ENCODE measurements around the gene ACSS3. TPM values are rescaled to one million over a fixed set of nuclear protein-coding genes. Genes with fewer than 3 reads are reported as not detected.
"Not testable (repeated sequence)": the region's sequence is repeated elsewhere in the genome, so short reads cannot be mapped to it uniquely, and the experiment has no call there.

ACSS3 gene
- total RNA-seq (not detected), total RNA-seq (0 reads per million in 2 donors)

- Mint-ChIP-seq H3K4me1 (no peaks in the 10 kb centered on the region), H3K27me3 (no peaks in the 10 kb centered on the region), H3K36me3 (ENCODE audit: low read depth) (no peaks in the 10 kb centered on the region), H3K4me3 (no peak within 1 kb of the TSS), H3K27ac (no peak within 1 kb of the TSS)
- DNase-seq (no peak), ATAC-seq (no peak)
- H3K9me3 ChIP-seq (ENCODE audit: control insufficient read depth, low read length, poor library complexity, severe bottlenecking), result no peaks in the 10 kb centered on the region
Observed at GRCh38 chr12:81077686-81078441, at the start of gene ACSS3. Gene ACSS3 (plus strand): TSS chr12:81078079. CDS start chr12:81078121, 42 bp downstream.

- Mint-ChIP-seq H3K27me3 (no peaks in the 10 kb centered on the region), H3K4me3 (no peak overlapping the region), H3K36me3 (ENCODE audit: low read depth) (no peaks in the 10 kb centered on the region), H3K4me1 (no peaks in the 10 kb centered on the region), H3K27ac (no peak overlapping the region)
- H3K9me3 ChIP-seq (ENCODE audit: control insufficient read depth, low read length, poor library complexity, severe bottlenecking), result no peaks in the 10 kb centered on the region
- no peak for ATAC-seq
- DNase-seq, result no peak
Observed at GRCh38 chr12:81034926-81035325, 43.0 kb upstream of the ACSS3 start.

- no peaks in the 10 kb centered on the region for H3K9me3 ChIP-seq (ENCODE audit: control insufficient read depth, low read length, poor library complexity, severe bottlenecking)
- DNase-seq (no peak), ATAC-seq (no peak)
- H3K4me3 Mint-ChIP-seq, result no peak overlapping the region
- no peak overlapping the region for H3K27ac Mint-ChIP-seq
- H3K27me3 Mint-ChIP-seq, result no peaks in the 10 kb centered on the region
- no peaks in the 10 kb centered on the region for H3K4me1 Mint-ChIP-seq
- H3K36me3 Mint-ChIP-seq (ENCODE audit: low read depth), result no peaks in the 10 kb centered on the region
Observed at GRCh38 chr12:81039231-81039630, 38.6 kb upstream of the ACSS3 start.

GRCh38 chr12:81043979-81044740 is 33.7 kb upstream of the ACSS3 start:
- Mint-ChIP-seq H3K4me3 (no peak overlapping the region), H3K27me3 (no peaks in the 10 kb centered on the region), H3K27ac (no peak overlapping the region), H3K36me3 (ENCODE audit: low read depth) (no peaks in the 10 kb centered on the region), H3K4me1 (no peaks in the 10 kb centered on the region)
- DNase-seq (no peak), ATAC-seq (no peak)
- no peaks in the 10 kb centered on the region for H3K9me3 ChIP-seq (ENCODE audit: control insufficient read depth, low read length, poor library complexity, severe bottlenecking)

- H3K27ac Mint-ChIP-seq; H3K27me3 Mint-ChIP-seq; H3K4me1 Mint-ChIP-seq; H3K36me3 Mint-ChIP-seq (ENCODE audit: low read depth); ATAC-seq; DNase-seq; H3K9me3 ChIP-seq (ENCODE audit: control insufficient read depth, low read length, poor library complexity, severe bottlenecking); H3K4me3 Mint-ChIP-seq: not testable (repeated sequence)
Observed at GRCh38 chr12:81064971-81065370, 12.9 kb upstream of the ACSS3 start.

- Mint-ChIP-seq H3K27me3 (no peaks in the 10 kb centered on the region), H3K4me3 (no peak overlapping the region)
Observed at GRCh38 chr12:81070846-81071245, 7.0 kb upstream of the ACSS3 start.

GRCh38 chr12:81075539-81075938 is 2.3 kb upstream of the ACSS3 start:
- H3K27me3 Mint-ChIP-seq, result no peaks in the 10 kb centered on the region
- H3K4me3 Mint-ChIP-seq, result no peak overlapping the region
- H3K36me3 Mint-ChIP-seq (ENCODE audit: low read depth), result no peaks in the 10 kb centered on the region
- ATAC-seq, result no peak
- no peak for DNase-seq
- no peak overlapping the region for H3K27ac Mint-ChIP-seq
- no peaks in the 10 kb centered on the region for H3K9me3 ChIP-seq (ENCODE audit: control insufficient read depth, low read length, poor library complexity, severe bottlenecking)
- H3K4me1 Mint-ChIP-seq, result no peaks in the 10 kb centered on the region

More at GRCh38 chr12:81070846-81071245, 7.0 kb upstream of the ACSS3 start:
- Mint-ChIP-seq H3K27ac (no peak overlapping the region), H3K36me3 (ENCODE audit: low read depth) (no peaks in the 10 kb centered on the region), H3K4me1 (no peaks in the 10 kb centered on the region)
- DNase-seq (no peak), ATAC-seq (no peak)
- no peaks in the 10 kb centered on the region for H3K9me3 ChIP-seq (ENCODE audit: control insufficient read depth, low read length, poor library complexity, severe bottlenecking)

GRCh38 chr12:81077329-81077685 is 572 bp upstream of the ACSS3 start:
- H3K27ac Mint-ChIP-seq, result no peak overlapping the region
- no peaks in the 10 kb centered on the region for H3K9me3 ChIP-seq (ENCODE audit: control insufficient read depth, low read length, poor library complexity, severe bottlenecking)
- H3K4me1 Mint-ChIP-seq, result no peaks in the 10 kb centered on the region
- no peaks in the 10 kb centered on the region for H3K36me3 Mint-ChIP-seq (ENCODE audit: low read depth)
- ATAC-seq (no peak), DNase-seq (no peak)
- H3K27me3 Mint-ChIP-seq, result no peaks in the 10 kb centered on the region
- no peak overlapping the region for H3K4me3 Mint-ChIP-seq

- Mint-ChIP-seq H3K27ac (no peak overlapping the region), H3K27me3 (no peaks in the 10 kb centered on the region), H3K36me3 (ENCODE audit: low read depth) (no peaks in the 10 kb centered on the region), H3K4me3 (no peak overlapping the region), H3K4me1 (no peaks in the 10 kb centered on the region)
- H3K9me3 ChIP-seq (ENCODE audit: control insufficient read depth, low read length, poor library complexity, severe bottlenecking), result no peaks in the 10 kb centered on the region
- DNase-seq (no peak), ATAC-seq (no peak)
Observed at GRCh38 chr12:81078469-81079196, 754 bp downstream of the ACSS3 start.

- H3K4me3 Mint-ChIP-seq, result no peak overlapping the region
- no peaks in the 10 kb centered on the region for H3K9me3 ChIP-seq (ENCODE audit: control insufficient read depth, low read length, poor library complexity, severe bottlenecking)
- no peaks in the 10 kb centered on the region for H3K4me1 Mint-ChIP-seq
- no peaks in the 10 kb centered on the region for H3K27me3 Mint-ChIP-seq
- no peaks in the 10 kb centered on the region for H3K36me3 Mint-ChIP-seq (ENCODE audit: low read depth)
- ATAC-seq (no peak), DNase-seq (no peak)
- H3K27ac Mint-ChIP-seq, result no peak overlapping the region
Observed at GRCh38 chr12:81079280-81080076, 1.6 kb downstream of the ACSS3 start.

GRCh38 chr12:81080431-81080983 is 2.6 kb downstream of the ACSS3 start:
- ATAC-seq (no peak), DNase-seq (no peak)
- no peaks in the 10 kb centered on the region for H3K9me3 ChIP-seq (ENCODE audit: control insufficient read depth, low read length, poor library complexity, severe bottlenecking)
- Mint-ChIP-seq H3K4me1 (no peaks in the 10 kb centered on the region), H3K27me3 (no peaks in the 10 kb centered on the region), H3K36me3 (ENCODE audit: low read depth) (no peaks in the 10 kb centered on the region), H3K27ac (no peak overlapping the region), H3K4me3 (no peak overlapping the region)

GRCh38 chr12:81081726-81082125 is 3.8 kb downstream of the ACSS3 start:
- no peaks in the 10 kb centered on the region for H3K9me3 ChIP-seq (ENCODE audit: control insufficient read depth, low read length, poor library complexity, severe bottlenecking)
- H3K36me3 Mint-ChIP-seq (ENCODE audit: low read depth), result no peaks in the 10 kb centered on the region
- DNase-seq (no peak), ATAC-seq (no peak)
- no peak overlapping the region for H3K4me3 Mint-ChIP-seq
- H3K4me1 Mint-ChIP-seq, result no peaks in the 10 kb centered on the region
- no peak overlapping the region for H3K27ac Mint-ChIP-seq
- no peaks in the 10 kb centered on the region for H3K27me3 Mint-ChIP-seq

Data from T-helper 17 cell (primary cell).